ENCODE measurements around the gene TDRD3. TPM values are rescaled to one million over a fixed set of nuclear protein-coding genes. Genes with fewer than 3 reads are reported as not detected.

Gene TDRD3
- polyA plus RNA-seq, 1 of the 3 experiments (the other 2 are of a cell fraction) = 3.8 TPM

- Histone ChIP-seq H3K9me2 (no peaks in the 10 kb centered on the region), H3K27ac (ENCODE audit: low read depth in 2 of 2, low read length in 1 of 2) (no peak overlapping the region), H3F3A (replicated peaks; ENCODE audit: insufficient read depth) (no peaks in the 10 kb centered on the region), H3K4me2 (no peak overlapping the region), H4K20me1 (ENCODE audit: insufficient read depth) (no peaks in the 10 kb centered on the region), H3K27me3 (ENCODE audit: insufficient read depth) (no peaks in the 10 kb centered on the region), H2AFZ (ENCODE audit: low read depth) (no peak overlapping the region), H3K4me1 (ENCODE audit: control insufficient read depth in 1 of 2, insufficient read depth in 2 of 2, low read depth in 1 of 2, low read length in 1 of 2) (no peaks in the 10 kb centered on the region), H3K36me3 (replicated peaks in 1 of 2; ENCODE audit: control insufficient read depth in 1 of 2, insufficient read depth in 2 of 2, low read length in 1 of 2) (peaks cover 16 to 19% of the 10 kb centered on the region in 2 experiments), H3K79me2 (ENCODE audit: insufficient read depth) (no peaks in the 10 kb centered on the region), H3K9ac (no peak overlapping the region), H3K4me3 (ENCODE audit: low read depth in 2 of 2, low read length in 1 of 2) (no peak overlapping the region), H3K9me3 (no peaks in the 10 kb centered on the region)
- ChIA-PET CTCF (interaction anchor here (1.3 kb wide), 1 partner anchor 20 kb away, joined by 4 read pairs; no protein-coding TSS in a partner anchor), POLR2A (no interaction called here)
- 93% methylated on average over 1 of the region's 1 CpG for WGBS (ENCODE audit: low lambda C conversion rate)
- DNase-seq = no peak
- no peak for TF ChIP-seq CHD2 (IDR thresholded peaks at IDR 0.05; ENCODE audit: low read length, partially characterized antibody)
- no peak for TF ChIP-seq GABPA (IDR thresholded peaks at IDR 0.05; ENCODE audit: low read depth)
- no peak for TF ChIP-seq SIN3A (IDR thresholded peaks at IDR 0.05; ENCODE audit: borderline replicate concordance, low read depth, low read length)
- TF ChIP-seq TAF1 (IDR thresholded peaks at IDR 0.05; ENCODE audit: borderline replicate concordance, low read depth, low read length) = no peak
- TF ChIP-seq NFIC (IDR thresholded peaks at IDR 0.05; ENCODE audit: borderline replicate concordance) = no peak
- no peak for TF ChIP-seq PBX3 (IDR thresholded peaks at IDR 0.05)
- no peak for TF ChIP-seq ELF1 (IDR thresholded peaks at IDR 0.05)
Measured at GRCh38 chr13:60494296-60494695, 97.3 kb downstream of the TDRD3 start.

GRCh38 chr13:60501236-60501635 lies 104.2 kb downstream of the TDRD3 start:
- Histone ChIP-seq H3K79me2 (ENCODE audit: insufficient read depth) (no peaks in the 10 kb centered on the region), H4K20me1 (ENCODE audit: insufficient read depth) (no peaks in the 10 kb centered on the region), H3K9me3 (peaks cover 8% of the 10 kb centered on the region; the same call in 1 of the 2 replicates), H3K27me3 (ENCODE audit: insufficient read depth) (no peaks in the 10 kb centered on the region), H3K4me1 (ENCODE audit: control insufficient read depth in 1 of 2, insufficient read depth in 2 of 2, low read depth in 1 of 2, low read length in 1 of 2) (no peaks in the 10 kb centered on the region), H3K9me2 (no peaks in the 10 kb centered on the region), H3F3A (replicated peaks; ENCODE audit: insufficient read depth) (no peaks in the 10 kb centered on the region), H3K9ac (no peak overlapping the region), H3K4me2 (no peak overlapping the region), H3K4me3 (ENCODE audit: low read depth in 2 of 2, low read length in 1 of 2) (no peak overlapping the region), H2AFZ (ENCODE audit: low read depth) (no peak overlapping the region), H3K27ac (ENCODE audit: low read depth in 2 of 2, low read length in 1 of 2) (no peak overlapping the region), H3K36me3 (replicated peaks in 1 of 2; ENCODE audit: control insufficient read depth in 1 of 2, insufficient read depth in 2 of 2, low read length in 1 of 2) (peaks cover 5 to 12% of the 10 kb centered on the region in 2 experiments)
- DNase-seq = no peak
- 100% methylated on average over 1 of the region's 1 CpG for WGBS (ENCODE audit: low lambda C conversion rate)
- TF ChIP-seq NRF1 (IDR thresholded peaks at IDR 0.05; ENCODE audit: low read depth, low read length) (no peak), TCF12 (IDR thresholded peaks at IDR 0.05) (no peak), SIN3A (IDR thresholded peaks at IDR 0.05; ENCODE audit: borderline replicate concordance, low read depth, low read length) (no peak), RXRA (IDR thresholded peaks at IDR 0.05; ENCODE audit: borderline replicate concordance, low read depth) (no peak), FOSL2 (IDR thresholded peaks at IDR 0.05; ENCODE audit: borderline replicate concordance, low read depth) (no peak), CTCF (IDR thresholded peaks at IDR 0.05) (no peak), NFIC (IDR thresholded peaks at IDR 0.05; ENCODE audit: borderline replicate concordance) (no peak), JUND (IDR thresholded peaks at IDR 0.05) (no peak), MAX (IDR thresholded peaks at IDR 0.05; ENCODE audit: low read depth) (no peak), RFX5 (IDR thresholded peaks at IDR 0.05; ENCODE audit: low read length) (no peak), RCOR1 (IDR thresholded peaks at IDR 0.05; ENCODE audit: low read length) (no peak), CHD2 (IDR thresholded peaks at IDR 0.05; ENCODE audit: low read length, partially characterized antibody) (no peak), POLR2AphosphoS5 (IDR thresholded peaks at IDR 0.05; ENCODE audit: low read depth, low read length) (no peak), MEF2A (IDR thresholded peaks at IDR 0.05; ENCODE audit: borderline replicate concordance, low read depth) (no peak), MXI1 (IDR thresholded peaks at IDR 0.05; ENCODE audit: low read depth, low read length) (no peak), GATA2 (CRISPR knock-in tag; IDR thresholded peaks at IDR 0.05) (no peak), TAF1 (IDR thresholded peaks at IDR 0.05; ENCODE audit: borderline replicate concordance, low read depth, low read length) (no peak), ELF1 (IDR thresholded peaks at IDR 0.05) (no peak)
- TF ChIP-seq, protein P1, sequence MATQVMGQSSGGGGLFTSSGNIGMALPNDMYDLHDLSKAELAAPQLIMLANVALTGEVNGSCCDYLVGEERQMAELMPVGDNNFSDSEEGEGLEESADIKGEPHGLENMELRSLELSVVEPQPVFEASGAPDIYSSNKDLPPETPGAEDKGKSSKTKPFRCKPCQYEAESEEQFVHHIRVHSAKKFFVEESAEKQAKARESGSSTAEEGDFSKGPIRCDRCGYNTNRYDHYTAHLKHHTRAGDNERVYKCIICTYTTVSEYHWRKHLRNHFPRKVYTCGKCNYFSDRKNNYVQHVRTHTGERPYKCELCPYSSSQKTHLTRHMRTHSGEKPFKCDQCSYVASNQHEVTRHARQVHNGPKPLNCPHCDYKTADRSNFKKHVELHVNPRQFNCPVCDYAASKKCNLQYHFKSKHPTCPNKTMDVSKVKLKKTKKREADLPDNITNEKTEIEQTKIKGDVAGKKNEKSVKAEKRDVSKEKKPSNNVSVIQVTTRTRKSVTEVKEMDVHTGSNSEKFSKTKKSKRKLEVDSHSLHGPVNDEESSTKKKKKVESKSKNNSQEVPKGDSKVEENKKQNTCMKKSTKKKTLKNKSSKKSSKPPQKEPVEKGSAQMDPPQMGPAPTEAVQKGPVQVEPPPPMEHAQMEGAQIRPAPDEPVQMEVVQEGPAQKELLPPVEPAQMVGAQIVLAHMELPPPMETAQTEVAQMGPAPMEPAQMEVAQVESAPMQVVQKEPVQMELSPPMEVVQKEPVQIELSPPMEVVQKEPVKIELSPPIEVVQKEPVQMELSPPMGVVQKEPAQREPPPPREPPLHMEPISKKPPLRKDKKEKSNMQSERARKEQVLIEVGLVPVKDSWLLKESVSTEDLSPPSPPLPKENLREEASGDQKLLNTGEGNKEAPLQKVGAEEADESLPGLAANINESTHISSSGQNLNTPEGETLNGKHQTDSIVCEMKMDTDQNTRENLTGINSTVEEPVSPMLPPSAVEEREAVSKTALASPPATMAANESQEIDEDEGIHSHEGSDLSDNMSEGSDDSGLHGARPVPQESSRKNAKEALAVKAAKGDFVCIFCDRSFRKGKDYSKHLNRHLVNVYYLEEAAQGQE (IDR thresholded peaks at IDR 0.05; ENCODE audit: low read depth, low read length) = no peak
- CTCF ChIA-PET = no interaction called here
- POLR2A ChIA-PET = no interaction called here
